Measurements from ENCODE around the gene LTBP4. TPM values are rescaled to one million over a fixed set of nuclear protein-coding genes. Genes with fewer than 3 reads are reported as not detected.
A peak's percentile ranks its signal among the peaks of the same experiment; 100 is the strongest.
"Not testable (repeated sequence)": the region's sequence is repeated elsewhere in the genome, so short reads cannot be mapped to it uniquely, and the experiment has no call there.

Gene LTBP4
- total RNA-seq, 4 donors from 2014 or later = 851 to 1,504 (median 1,156) TPM

DNA sequence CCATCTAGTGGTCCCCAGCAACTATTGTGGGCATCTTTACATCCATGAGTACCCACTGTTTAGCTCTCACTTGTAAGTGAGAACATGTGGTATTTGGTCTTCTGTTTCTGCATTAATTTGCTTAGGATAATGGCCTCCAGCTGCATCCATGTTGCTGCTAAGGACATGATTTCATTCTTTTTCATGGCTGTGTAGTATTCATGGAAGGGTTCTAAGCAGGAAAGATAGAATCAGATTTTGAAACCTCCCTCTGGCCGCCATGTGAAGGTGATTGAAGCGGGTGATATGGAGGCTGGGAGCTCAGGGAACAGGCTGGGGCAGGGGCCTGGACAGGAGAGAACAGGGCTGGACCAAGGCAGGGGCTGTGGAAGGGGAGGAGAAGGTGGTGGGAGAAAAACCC lies 20.1 kb downstream of the LTBP4 start:
- no peak overlapping the region for H3K27ac ChIP-seq
- H3K36me3 ChIP-seq = peaks cover 1 to 93% (median 30%) of the 10 kb centered on the region in 3 donors
- no peak overlapping the region for H3K4me3 ChIP-seq
- WGBS, 2 donors = 50 to 100% methylated on average over 2 of the region's 2 CpGs
- DNase-seq (ENCODE audit: low spot score in 2 of 2) = no peak
- H3K4me1 ChIP-seq = peaks cover 0 to 37% (median 0%) of the 10 kb centered on the region in 4 donors
- no peaks in the 10 kb centered on the region for H3K27me3 ChIP-seq
- no peak for TF ChIP-seq POLR2A (IDR thresholded peaks at IDR 0.05)
- TF ChIP-seq, protein P1, sequence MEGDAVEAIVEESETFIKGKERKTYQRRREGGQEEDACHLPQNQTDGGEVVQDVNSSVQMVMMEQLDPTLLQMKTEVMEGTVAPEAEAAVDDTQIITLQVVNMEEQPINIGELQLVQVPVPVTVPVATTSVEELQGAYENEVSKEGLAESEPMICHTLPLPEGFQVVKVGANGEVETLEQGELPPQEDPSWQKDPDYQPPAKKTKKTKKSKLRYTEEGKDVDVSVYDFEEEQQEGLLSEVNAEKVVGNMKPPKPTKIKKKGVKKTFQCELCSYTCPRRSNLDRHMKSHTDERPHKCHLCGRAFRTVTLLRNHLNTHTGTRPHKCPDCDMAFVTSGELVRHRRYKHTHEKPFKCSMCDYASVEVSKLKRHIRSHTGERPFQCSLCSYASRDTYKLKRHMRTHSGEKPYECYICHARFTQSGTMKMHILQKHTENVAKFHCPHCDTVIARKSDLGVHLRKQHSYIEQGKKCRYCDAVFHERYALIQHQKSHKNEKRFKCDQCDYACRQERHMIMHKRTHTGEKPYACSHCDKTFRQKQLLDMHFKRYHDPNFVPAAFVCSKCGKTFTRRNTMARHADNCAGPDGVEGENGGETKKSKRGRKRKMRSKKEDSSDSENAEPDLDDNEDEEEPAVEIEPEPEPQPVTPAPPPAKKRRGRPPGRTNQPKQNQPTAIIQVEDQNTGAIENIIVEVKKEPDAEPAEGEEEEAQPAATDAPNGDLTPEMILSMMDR (IDR thresholded peaks at IDR 0.05) = no peak
- TF ChIP-seq EP300 (IDR thresholded peaks at IDR 0.05) = no peak
- H3K9me3 ChIP-seq = no peaks in the 10 kb centered on the region

DNA sequence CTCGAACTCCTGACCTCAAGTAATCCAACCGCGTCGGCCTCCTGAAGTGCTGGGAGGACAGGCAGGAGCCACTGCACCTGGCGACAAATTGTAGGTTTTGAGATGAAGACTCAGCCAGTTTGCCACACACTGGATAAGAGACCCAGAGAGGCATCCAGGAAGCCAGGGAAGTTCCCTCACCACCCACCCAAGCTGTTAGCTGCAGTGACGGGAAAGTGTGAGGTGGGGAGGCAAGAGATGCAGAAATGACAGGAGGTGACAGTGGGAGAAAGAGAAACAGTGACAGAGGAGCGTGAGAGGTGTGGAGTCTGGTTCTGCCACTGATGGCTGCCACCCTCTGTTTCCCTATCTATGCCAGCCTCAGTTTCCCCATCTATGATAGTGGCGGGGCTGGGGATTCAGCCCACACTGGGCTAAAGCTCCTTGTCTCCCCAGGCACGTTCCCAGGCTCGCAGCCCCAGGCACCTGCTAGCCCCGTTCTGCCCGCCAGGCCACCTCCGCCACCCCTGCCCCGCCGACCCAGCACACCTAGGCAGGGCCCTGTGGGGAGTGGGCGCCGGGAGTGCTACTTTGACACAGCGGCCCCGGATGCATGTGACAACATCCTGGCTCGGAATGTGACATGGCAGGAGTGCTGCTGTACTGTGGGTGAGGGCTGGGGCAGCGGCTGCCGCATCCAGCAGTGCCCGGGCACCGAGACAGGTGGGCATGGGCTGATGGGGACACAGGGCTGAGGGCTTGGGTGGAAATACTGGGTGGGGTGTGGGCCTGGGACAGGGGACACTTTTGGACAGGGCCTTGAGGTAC lies 21.0 kb downstream of the LTBP4 start:
- peaks cover 0 to 28% (median 0%) of the 10 kb centered on the region in 4 donors for H3K4me1 ChIP-seq
- H3K36me3 ChIP-seq = peaks cover 4 to 93% (median 30%) of the 10 kb centered on the region in 3 donors
- H3K27ac ChIP-seq = no peak overlapping the region
- H3K9me3 ChIP-seq = no peaks in the 10 kb centered on the region
- no peak overlapping the region for H3K4me3 ChIP-seq
- H3K27me3 ChIP-seq = no peaks in the 10 kb centered on the region
- no peak for TF ChIP-seq POLR2A (IDR thresholded peaks at IDR 0.05)
- TF ChIP-seq, protein P1 (IDR thresholded peaks at IDR 0.05) = no peak
- TF ChIP-seq EP300 (IDR thresholded peaks at IDR 0.05) = no peak
- no peak for DNase-seq (ENCODE audit: low spot score in 2 of 2)
- whole genome bisulfite sequencing, 2 donors = 90 to 94% methylated on average over 22 of the region's 24 CpGs

- H3K4me3 ChIP-seq = no peak overlapping the region
- no peak for TF ChIP-seq EP300 (IDR thresholded peaks at IDR 0.05)
- TF ChIP-seq, protein P1 (IDR thresholded peaks at IDR 0.05) = no peak
- no peak for TF ChIP-seq POLR2A (IDR thresholded peaks at IDR 0.05)
- DNase-seq (ENCODE audit: low spot score in 2 of 2) = no peak
- H3K27ac ChIP-seq = no peak overlapping the region
- peaks cover 4 to 94% (median 30%) of the 10 kb centered on the region in 3 donors for H3K36me3 ChIP-seq
- WGBS, 2 donors = 82 to 87% methylated on average over 7 of the region's 7 CpGs
- no peaks in the 10 kb centered on the region for H3K27me3 ChIP-seq
- peaks cover 0 to 24% (median 0%) of the 10 kb centered on the region in 4 donors for H3K4me1 ChIP-seq
- H3K9me3 ChIP-seq = no peaks in the 10 kb centered on the region
Observed at GRCh38 chr19:40622773-40623075, 21.6 kb downstream of the LTBP4 start.

DNA sequence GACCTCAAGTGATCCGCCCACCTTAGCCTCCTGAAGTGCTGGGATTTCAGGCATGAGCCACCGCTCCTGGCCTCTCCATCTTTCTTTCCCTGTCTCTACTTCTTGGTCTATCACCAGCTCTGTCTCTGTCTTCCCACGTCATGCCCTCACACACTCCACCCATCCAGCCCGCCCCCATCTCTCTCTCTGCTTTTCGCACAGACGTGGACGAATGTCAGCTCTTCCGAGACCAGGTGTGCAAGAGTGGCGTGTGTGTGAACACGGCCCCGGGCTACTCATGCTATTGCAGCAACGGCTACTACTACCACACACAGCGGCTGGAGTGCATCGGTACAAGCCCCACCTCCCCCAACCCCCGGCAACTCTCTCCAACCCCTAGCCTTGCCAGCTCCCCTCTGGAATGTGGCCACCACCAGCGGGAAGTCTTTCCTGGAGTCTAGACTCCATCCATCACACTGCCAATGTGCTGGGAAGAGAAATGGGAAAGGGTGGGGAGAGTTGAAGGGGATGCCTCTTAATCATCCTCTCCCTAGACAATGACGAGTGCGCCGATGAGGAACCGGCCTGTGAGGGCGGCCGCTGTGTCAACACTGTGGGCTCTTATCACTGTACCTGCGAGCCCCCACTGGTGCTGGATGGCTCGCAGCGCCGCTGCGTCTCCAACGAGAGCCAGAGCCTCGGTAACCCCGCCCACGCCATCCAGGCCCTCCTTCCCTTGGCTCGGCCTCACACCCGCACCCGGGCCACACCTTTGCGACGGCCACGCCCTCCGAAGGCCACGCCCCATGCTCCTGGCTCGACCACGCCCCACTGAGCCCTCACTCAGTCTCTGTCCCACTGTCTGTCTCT lies 22.5 kb downstream of the LTBP4 start:
- Histone ChIP-seq H3K4me3 (no peak overlapping the region), H3K4me1 (peaks cover 0 to 17% (median 0%) of the 10 kb centered on the region in 4 donors), H3K9me3 (no peaks in the 10 kb centered on the region), H3K27ac (peak overlapping the region in 2 of 4 donors; percentile 21 to 28), H3K36me3 (peaks cover 4 to 94% (median 30%) of the 10 kb centered on the region in 3 donors), H3K27me3 (no peaks in the 10 kb centered on the region)
- DNase-seq (ENCODE audit: low spot score in 2 of 2) = no peak
- TF ChIP-seq POLR2A (IDR thresholded peaks at IDR 0.05) = no peak
- TF ChIP-seq, protein P1 (IDR thresholded peaks at IDR 0.05) = no peak
- TF ChIP-seq EP300 (IDR thresholded peaks at IDR 0.05) = no peak
- 57 to 60% methylated on average over 40 to 41 of the region's 41 CpGs for WGBS, 2 donors

GRCh38 chr19:40624369-40625153 lies 23.4 kb downstream of the LTBP4 start:
- 85 to 87% methylated on average over 14 of the region's 14 CpGs for WGBS, 2 donors

More at GRCh38 chr19:40624369-40625153, 23.4 kb downstream of the LTBP4 start:
- H3K27me3 ChIP-seq; H3K9me3 ChIP-seq; H3K27ac ChIP-seq; H3K4me3 ChIP-seq; DNase-seq (ENCODE audit: low spot score in 2 of 2): not testable (repeated sequence)
- H3K36me3 ChIP-seq = peaks cover 4 to 94% (median 27%) of the 10 kb centered on the region in 3 donors
- H3K4me1 ChIP-seq = peaks cover 0 to 15% (median 0%) of the 10 kb centered on the region in 4 donors

Measured in tibial nerve (tissue), 4 donors.